HG03571 (cell line): Measurements from ENCODE around the gene GBX1.

Experiments used
- ATAC-seq: cut with Tn5 transposase; IDR thresholded peaks from one replicate; pipeline ENCODE4 v1.9.1; 2021; ENCODE audit not compliant: unreplicated experiment

GBX1 gene

GRCh38 chr7:151141311-151141854, 26.1 kb downstream of the GBX1 start:
- no peak for ATAC-seq

- no peak for ATAC-seq
These were observed 26.7 kb downstream of the GBX1 start for GRCh38 chr7:151140826-151141225.

- no peak for ATAC-seq
These were observed 27.7 kb downstream of the GBX1 start for GRCh38 chr7:151139791-151140190.

- no peak for ATAC-seq
These were observed 28.3 kb downstream of the GBX1 start for GRCh38 chr7:151139071-151139790.

- ATAC-seq = no peak
These were observed 29.2 kb downstream of the GBX1 start for GRCh38 chr7:151138153-151138851.

- no peak for ATAC-seq
These were observed 29.7 kb downstream of the GBX1 start for GRCh38 chr7:151137791-151138152.

- ATAC-seq = no peak
These were observed 30.3 kb downstream of the GBX1 start for GRCh38 chr7:151137076-151137675.

- no peak for ATAC-seq
These were observed 31.3 kb downstream of the GBX1 start for GRCh38 chr7:151135866-151136843.

- ATAC-seq = no peak
These were observed 32.0 kb downstream of the GBX1 start for GRCh38 chr7:151135525-151135845.

- no peak for ATAC-seq
These were observed 32.6 kb downstream of the GBX1 start for GRCh38 chr7:151134743-151135524.

GRCh38 chr7:151133986-151134742, 33.3 kb downstream of the GBX1 start:
- no peak for ATAC-seq

- ATAC-seq = no peak
These were observed 34.1 kb downstream of the GBX1 start for GRCh38 chr7:151133266-151133985.

- no peak for ATAC-seq
These were observed 34.9 kb downstream of the GBX1 start for GRCh38 chr7:151132461-151133205.

- no peak for ATAC-seq
These were observed 35.8 kb downstream of the GBX1 start for GRCh38 chr7:151131592-151132293.

- no peak for ATAC-seq
These were observed 36.3 kb downstream of the GBX1 start for GRCh38 chr7:151131224-151131591.

- no peak for ATAC-seq
These were observed 36.7 kb downstream of the GBX1 start for GRCh38 chr7:151130741-151131157.

- ATAC-seq = no peak
These were observed 37.4 kb downstream of the GBX1 start for GRCh38 chr7:151129960-151130591.
